ENCODE measurements around the gene TMEM95. TPM values are rescaled to one million over a fixed set of nuclear protein-coding genes. Genes with fewer than 3 reads are reported as not detected.

TMEM95 gene
- total RNA-seq, 1 experiment from 2014 or later = not detected

- no peak for DNase-seq
- Histone ChIP-seq H3K4me1 (ENCODE audit: insufficient read depth, low read length) (peaks cover 23% of the 10 kb centered on the region; the same call in 1 of the 2 replicates), H3K36me3 (ENCODE audit: low read depth, low read length) (peaks cover 35% of the 10 kb centered on the region), H3K9me2 (replicated peaks; ENCODE audit: low read length) (no peaks in the 10 kb centered on the region), H2AFZ (ENCODE audit: low read length) (no peak overlapping the region), H3K4me3 (ENCODE audit: low read length) (peak overlapping the region; percentile 85), H3F3A (ENCODE audit: low read length, unreplicated experiment) (peaks cover 12% of the 10 kb centered on the region), H3K27ac (ENCODE audit: low read length) (no peak overlapping the region), H3K4me2 (ENCODE audit: low read length) (peak overlapping the region; percentile 93), H3K27me3 (ENCODE audit: low read length) (no peaks in the 10 kb centered on the region), H4K20me1 (ENCODE audit: low read length) (peaks cover 43% of the 10 kb centered on the region), H3K79me2 (ENCODE audit: low read length) (peaks cover 51% of the 10 kb centered on the region), H3K9ac (ENCODE audit: low read length) (no peak overlapping the region), H3K9me3 (ENCODE audit: low read length) (no peaks in the 10 kb centered on the region)
- TF ChIP-seq EZH2 (IDR thresholded peaks at IDR 0.05; ENCODE audit: low read length, unreplicated experiment) = no peak
- no peak for TF ChIP-seq EZH2phosphoT487 (IDR thresholded peaks at IDR 0.05; ENCODE audit: borderline replicate concordance, low read length)
- TF ChIP-seq, protein P1, sequence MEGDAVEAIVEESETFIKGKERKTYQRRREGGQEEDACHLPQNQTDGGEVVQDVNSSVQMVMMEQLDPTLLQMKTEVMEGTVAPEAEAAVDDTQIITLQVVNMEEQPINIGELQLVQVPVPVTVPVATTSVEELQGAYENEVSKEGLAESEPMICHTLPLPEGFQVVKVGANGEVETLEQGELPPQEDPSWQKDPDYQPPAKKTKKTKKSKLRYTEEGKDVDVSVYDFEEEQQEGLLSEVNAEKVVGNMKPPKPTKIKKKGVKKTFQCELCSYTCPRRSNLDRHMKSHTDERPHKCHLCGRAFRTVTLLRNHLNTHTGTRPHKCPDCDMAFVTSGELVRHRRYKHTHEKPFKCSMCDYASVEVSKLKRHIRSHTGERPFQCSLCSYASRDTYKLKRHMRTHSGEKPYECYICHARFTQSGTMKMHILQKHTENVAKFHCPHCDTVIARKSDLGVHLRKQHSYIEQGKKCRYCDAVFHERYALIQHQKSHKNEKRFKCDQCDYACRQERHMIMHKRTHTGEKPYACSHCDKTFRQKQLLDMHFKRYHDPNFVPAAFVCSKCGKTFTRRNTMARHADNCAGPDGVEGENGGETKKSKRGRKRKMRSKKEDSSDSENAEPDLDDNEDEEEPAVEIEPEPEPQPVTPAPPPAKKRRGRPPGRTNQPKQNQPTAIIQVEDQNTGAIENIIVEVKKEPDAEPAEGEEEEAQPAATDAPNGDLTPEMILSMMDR (conservative IDR thresholded peaks at IDR 0.05; ENCODE audit: low read depth, low read length) = no peak
- POLR2A ChIA-PET (ENCODE audit: unreplicated experiment) = interaction anchor here (0.6 kb wide), 1 partner anchor 89 kb away, joined by 5 read pairs; no protein-coding TSS in a partner anchor
- no peak for ATAC-seq
- intact Hi-C loops (cut with micrococcal nuclease) = loop anchor here (2.0 to 5.0 kb wide), 3 partner anchors 19 to 262 kb away; partner anchors contain the start of genes GABARAP and NEURL4
- no TSS peak for BruUV-seq (replicated peaks)
- CTCF ChIA-PET = no interaction called here
Measured at GRCh38 chr17:7309628-7310027, 45.3 kb upstream of the TMEM95 start.

- ChIA-PET POLR2A (ENCODE audit: unreplicated experiment) (no interaction called here), CTCF (no interaction called here)
- H4K20me1 ChIP-seq (ENCODE audit: low read length) = peaks cover 43% of the 10 kb centered on the region
- TF ChIP-seq, protein P1 (conservative IDR thresholded peaks at IDR 0.05; ENCODE audit: low read depth, low read length) = no peak
- TF ChIP-seq EZH2 (IDR thresholded peaks at IDR 0.05; ENCODE audit: low read length, unreplicated experiment) (no peak), EZH2phosphoT487 (IDR thresholded peaks at IDR 0.05; ENCODE audit: borderline replicate concordance, low read length) (no peak)
- BruUV-seq (replicated peaks) = no TSS peak
- no peaks in the 10 kb centered on the region for H3K27me3 ChIP-seq (ENCODE audit: low read length)
- H3K9ac ChIP-seq (ENCODE audit: low read length) = no peak overlapping the region
- peaks cover 12% of the 10 kb centered on the region for H3F3A ChIP-seq (ENCODE audit: low read length, unreplicated experiment)
- H3K4me1 ChIP-seq (ENCODE audit: insufficient read depth, low read length) = peaks cover 29% of the 10 kb centered on the region; the same call in 1 of the 2 replicates
- peaks cover 51% of the 10 kb centered on the region for H3K79me2 ChIP-seq (ENCODE audit: low read length)
- 0 out of 2 replicates have a peak overlapping the region, but pooled peaks have one; percentile 93 for H3K4me2 ChIP-seq (ENCODE audit: low read length)
- DNase-seq (no peak), ATAC-seq (no peak)
- H3K27ac ChIP-seq (ENCODE audit: low read length) = no peak overlapping the region
- no peaks in the 10 kb centered on the region for H3K9me2 ChIP-seq (replicated peaks; ENCODE audit: low read length)
- no peak overlapping the region for H2AFZ ChIP-seq (ENCODE audit: low read length)
- no peaks in the 10 kb centered on the region for H3K9me3 ChIP-seq (ENCODE audit: low read length)
- peaks cover 35% of the 10 kb centered on the region for H3K36me3 ChIP-seq (ENCODE audit: low read depth, low read length)
- intact Hi-C loops (cut with micrococcal nuclease) = no loop called here
- H3K4me3 ChIP-seq (ENCODE audit: low read length) = no peak overlapping the region
Measured at GRCh38 chr17:7311110-7311705, 43.7 kb upstream of the TMEM95 start.
